ENCODE data around the gene GRHL3.

GRHL3 gene

DNA sequence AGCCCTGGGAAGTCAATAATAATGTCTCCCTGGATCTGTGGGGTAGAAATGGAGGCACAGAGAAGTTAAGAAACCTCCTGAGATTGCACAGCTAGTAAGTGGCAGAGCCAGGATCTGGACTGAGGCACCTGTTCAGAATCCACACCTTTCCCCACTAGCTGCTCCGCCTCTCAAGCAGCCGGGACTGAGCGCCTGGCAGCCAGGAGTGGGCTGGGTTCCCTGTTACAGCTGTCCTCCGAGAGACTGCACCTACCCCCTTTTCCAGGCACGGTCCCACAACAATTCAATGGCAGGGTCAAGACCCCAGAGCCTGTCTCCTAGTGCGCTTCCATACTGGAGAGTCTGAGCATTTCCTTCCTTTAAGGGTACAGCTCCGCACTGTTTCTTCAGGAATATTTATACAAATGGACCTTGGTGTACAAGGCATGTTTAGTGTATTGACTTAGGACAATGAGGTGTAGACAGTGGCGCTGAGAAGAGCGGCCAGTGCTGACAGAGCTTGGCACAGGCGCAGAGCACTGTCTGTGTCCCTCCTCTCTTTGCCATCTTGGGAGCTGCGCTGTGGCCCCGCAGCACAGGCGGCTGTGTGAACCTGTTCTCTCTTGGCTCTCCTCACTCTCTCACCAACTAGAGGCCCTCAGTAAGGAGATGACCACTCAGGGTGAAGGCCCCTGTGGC, 24.4 kb downstream of the GRHL3 start:
- no peak for DNase-seq (ENCODE audit: low spot score)

- no peak for DNase-seq (ENCODE audit: low spot score)
Observed at GRCh38 chr1:24344090-24344742, 25.1 kb downstream of the GRHL3 start.

- no peak for DNase-seq (ENCODE audit: low spot score)
Observed at GRCh38 chr1:24345334-24345733, 26.2 kb downstream of the GRHL3 start.

DNA sequence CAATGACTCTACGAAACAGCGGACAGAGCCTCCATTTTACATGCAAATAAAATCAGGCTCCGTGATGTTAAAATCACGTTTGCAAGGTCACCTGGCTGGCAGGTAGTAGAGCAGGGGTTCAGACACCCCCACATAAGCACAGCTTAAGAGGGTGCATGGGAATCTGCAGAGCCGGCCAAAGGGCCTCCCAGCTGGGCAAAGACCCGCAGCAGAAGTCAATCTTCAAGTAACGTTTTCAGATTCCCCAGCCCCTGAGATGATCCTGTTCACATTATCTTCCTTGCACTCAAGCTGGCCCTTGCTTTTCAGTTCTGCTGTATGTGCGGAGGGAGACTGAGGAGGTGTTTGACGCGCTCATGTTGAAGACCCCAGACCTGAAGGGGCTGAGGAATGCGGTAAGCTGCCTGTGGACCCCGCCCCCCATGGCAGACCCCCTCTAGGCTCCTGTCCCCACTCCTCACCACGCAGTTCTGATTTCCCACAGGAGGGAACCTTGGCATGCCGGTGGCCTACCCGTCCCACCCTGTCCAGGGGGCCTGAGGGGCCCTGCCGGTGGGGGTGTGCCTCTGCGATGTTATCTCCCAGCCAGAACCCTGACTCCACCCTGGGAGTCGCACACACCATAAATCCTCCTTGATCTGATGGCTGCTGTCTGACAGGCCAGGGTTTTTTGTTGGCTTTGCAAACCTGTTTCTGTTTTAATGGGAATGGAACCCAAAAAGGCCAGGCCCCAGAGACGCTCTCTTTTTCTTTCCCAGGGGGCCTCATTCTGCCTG, 28.2 kb downstream of the GRHL3 start:
- no peak for DNase-seq (ENCODE audit: low spot score)

GRCh38 chr1:24348196-24348595, 29.0 kb downstream of the GRHL3 start:
- no peak for DNase-seq (ENCODE audit: low spot score)

GRCh38 chr1:24349891-24350290, 30.7 kb downstream of the GRHL3 start:
- DNase-seq (ENCODE audit: low spot score): no peak

- DNase-seq (ENCODE audit: low spot score): no peak
Observed at GRCh38 chr1:24351247-24351646, 32.1 kb downstream of the GRHL3 start.

- DNase-seq (ENCODE audit: low spot score): no peak
Observed at GRCh38 chr1:24351918-24352627, 32.9 kb downstream of the GRHL3 start.

DNA sequence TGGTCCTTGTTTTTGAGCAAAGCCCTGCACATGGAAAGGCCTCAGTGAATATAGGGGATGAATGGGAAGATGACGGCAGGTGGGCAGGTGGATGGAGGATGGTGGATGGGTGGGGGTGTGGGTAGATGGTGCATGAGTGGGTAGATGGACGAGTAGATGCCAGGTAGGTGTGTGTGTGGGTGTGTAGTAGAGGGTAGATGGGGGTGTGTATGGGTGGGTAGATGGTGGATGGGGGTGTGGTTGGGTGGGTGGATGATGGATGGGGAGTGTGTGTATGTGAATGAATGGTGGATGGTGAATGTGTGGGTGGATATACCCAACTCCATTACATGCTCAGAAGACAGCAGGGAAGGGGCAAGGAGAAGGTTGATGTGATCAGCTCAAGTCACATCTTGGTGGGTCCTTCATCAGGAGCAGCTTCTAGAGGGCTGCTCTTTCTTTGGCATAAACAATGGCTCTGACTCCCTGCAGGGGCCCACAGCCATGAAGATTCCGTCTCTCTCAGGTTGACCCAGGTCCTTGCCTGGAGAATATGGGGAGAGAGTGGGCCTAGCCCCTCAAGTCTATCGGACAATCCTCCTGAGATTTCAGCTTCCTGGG, 34.2 kb downstream of the GRHL3 start:
- DNase-seq (ENCODE audit: low spot score): no peak

- no peak for DNase-seq (ENCODE audit: low spot score)
Observed at GRCh38 chr1:24355466-24355865, 36.3 kb downstream of the GRHL3 start.

DNA sequence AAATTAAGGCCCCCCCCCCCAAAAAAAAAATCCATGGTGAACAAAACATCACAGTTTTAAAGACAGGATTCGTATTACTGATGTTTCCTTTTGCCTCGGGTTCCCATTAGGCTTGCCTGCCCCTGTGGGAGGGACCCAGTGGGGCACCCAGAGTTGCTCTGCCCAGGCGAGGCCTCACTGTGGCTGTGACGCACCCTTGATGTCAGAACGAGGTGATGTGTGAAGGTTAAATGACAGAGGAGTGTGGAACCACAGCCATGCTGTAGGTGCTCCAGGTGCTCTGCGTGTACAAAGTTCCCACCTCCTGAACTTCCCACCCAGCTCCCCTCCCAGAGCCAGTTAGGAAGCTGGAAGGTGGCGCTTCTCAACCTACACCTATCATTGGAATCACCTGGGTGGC, 37.9 kb downstream of the GRHL3 start:
- DNase-seq (ENCODE audit: low spot score): no peak

DNA sequence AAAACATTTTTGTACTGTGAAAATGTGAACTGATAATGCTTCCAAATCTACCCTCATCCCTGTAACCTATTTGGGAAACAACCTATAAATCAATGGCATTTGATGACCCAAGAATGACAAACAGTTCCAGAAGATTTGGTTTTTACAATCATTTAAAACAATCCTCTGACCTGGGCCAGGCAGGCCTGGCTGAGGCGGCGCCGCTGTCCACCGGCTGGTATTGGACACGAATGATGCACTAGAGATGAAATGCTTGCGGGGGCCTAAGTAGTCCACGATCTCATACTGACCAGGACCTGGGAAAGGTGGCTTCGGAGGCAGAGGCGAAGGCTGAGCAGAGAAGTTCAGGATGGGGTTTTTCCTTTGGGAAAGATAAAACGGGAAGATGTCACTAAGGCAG, 41.5 kb downstream of the GRHL3 start:
- no peak for DNase-seq (ENCODE audit: low spot score)

GRCh38 chr1:24361811-24362210, 42.7 kb downstream of the GRHL3 start:
- DNase-seq (ENCODE audit: low spot score): no peak

GRCh38 chr1:24362396-24362795, 43.2 kb downstream of the GRHL3 start:
- no peak for DNase-seq (ENCODE audit: low spot score)

DNA sequence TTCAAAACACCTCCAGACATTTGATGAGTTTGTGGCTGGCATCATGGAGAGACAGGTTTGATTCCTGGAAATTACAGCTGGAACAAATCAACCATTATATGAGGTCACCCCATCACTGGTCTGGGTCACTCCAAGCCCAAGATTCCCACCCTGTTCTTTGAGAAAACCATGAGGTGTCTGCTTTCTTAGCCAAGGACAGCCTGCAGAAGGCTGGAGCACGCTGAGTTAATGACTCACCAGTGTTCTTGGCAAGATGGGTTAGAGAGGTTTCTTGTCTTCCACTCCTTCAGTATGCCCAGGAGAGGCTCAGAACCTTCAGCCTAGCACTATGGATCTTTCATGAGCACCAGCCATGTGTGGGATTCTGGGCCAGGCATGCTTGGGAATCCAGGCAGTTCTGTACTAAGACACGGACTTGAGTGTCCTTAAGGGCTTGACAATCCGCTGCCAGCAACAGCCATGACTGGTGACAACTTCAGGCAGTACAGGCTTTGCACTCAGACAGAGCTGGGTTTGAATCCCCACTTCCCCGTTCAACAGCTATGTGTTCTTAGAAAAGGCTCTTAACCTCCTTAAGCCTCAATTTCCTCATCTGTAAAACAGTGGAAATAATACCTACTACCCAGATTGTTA, 43.9 kb downstream of the GRHL3 start:
- no peak for DNase-seq (ENCODE audit: low spot score)

DNA sequence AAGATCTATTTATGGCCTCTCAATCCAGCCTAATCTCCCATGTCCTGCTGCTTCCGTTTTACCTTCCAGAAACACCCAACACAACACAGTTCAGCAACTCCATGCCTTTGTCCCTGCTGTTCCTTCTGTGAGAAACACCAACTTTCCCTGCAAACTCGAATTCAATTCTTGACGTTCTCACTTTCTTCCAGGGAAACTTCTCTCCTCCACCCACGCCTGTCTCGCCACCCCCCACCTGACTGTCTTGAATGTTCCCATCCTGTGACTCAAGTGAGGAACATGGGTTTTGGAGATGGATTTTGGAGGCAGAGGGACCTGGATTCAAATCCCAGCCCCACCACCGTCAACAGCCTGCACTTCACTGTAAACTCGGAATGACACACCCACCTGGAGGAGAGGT, 44.8 kb downstream of the GRHL3 start:
- DNase-seq (ENCODE audit: low spot score): no peak

- DNase-seq (ENCODE audit: low spot score): no peak
Observed at GRCh38 chr1:24364605-24364974, 45.4 kb downstream of the GRHL3 start.

DNA sequence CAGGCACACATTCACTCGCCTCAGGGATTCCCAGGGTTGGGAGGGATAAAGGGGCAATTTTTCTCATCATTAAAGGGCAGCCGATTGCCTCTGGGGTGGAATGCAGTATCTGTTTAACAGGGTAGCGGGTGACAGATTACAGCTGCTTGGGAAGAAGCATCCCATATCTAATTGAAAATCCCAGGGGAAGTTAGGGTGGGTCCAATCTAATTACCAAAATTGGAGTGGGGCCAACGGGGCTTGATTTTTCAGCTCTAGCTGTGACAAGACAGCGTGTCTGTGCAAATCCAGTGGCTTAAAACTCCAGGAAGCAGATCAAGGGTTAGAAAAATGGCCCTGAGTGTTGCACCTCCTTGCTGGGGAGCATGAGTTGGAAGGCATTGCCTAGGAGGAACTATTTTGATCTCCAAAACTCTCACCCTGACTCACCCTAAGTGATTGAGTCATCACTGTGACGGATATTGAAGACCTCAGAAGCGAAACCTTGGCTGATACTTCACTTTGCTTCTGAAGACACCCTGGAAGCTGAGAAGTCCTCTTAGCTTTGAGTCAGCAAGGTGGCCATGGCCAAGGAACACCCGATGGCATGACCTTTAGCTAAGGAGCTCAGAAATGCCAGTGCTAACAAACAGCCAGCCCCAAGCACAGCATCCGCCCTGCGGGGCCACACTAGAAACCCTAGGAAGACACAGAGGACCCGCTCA, 46.0 kb downstream of the GRHL3 start:
- DNase-seq (ENCODE audit: low spot score): peak; percentile 27

GRCh38 chr1:24366707-24367106, 47.5 kb downstream of the GRHL3 start:
- no peak for DNase-seq (ENCODE audit: low spot score)

DNA sequence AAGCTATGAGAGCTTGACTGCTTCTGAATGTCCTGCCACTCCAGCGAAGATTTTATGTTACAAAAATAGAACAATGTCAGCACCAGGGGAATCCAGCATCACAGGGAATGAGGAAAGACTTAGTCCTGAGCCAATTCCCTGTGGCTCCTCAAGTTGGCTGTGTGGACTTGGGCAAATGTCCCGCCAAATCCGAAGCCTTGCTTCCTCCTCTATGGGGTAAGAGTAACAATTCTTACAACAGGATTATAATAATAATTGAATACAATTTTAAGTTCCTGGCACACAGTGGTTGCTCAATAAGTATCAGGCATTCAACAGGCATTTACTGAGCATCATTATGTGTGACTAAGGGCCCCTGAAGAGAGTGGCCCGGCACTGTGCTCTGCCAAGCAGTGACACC, 50.0 kb downstream of the GRHL3 start:
- DNase-seq (ENCODE audit: low spot score): no peak

DNA sequence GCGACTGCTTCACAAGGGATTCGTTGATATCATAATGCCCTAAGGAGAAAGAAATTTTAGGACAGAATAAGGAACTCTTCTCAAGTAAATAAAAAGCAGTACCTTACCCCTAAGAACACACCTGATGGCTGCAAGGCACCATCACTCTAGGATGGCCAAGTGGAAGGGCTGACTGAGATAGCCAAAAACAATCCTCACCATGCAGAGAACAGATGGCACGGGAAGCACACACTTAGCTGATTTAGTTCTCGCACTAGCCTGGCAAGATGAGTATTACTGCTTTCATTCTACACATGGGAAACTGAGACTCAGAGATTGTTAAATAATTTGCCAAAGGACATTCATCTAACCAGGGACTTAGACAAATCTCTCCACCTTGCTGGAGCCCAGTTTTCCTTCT, 50.6 kb downstream of the GRHL3 start:
- DNase-seq (ENCODE audit: low spot score): no peak

All from COLO829 (cell line).